Measurements from ENCODE around the gene METTL27. TPM values are rescaled to one million over a fixed set of nuclear protein-coding genes. Genes with fewer than 3 reads are reported as not detected.

Gene METTL27
- 19.9 TPM in 2 replicates for total RNA-seq (2014; rRNA removed; shearing (Covaris generic))

GRCh38 chr7:73842067-73842976, at the start of gene METTL27:
METTL27 (minus strand) TSS chr7:73842516; CDS start chr7:73842140, 376 bp downstream.

DNA sequence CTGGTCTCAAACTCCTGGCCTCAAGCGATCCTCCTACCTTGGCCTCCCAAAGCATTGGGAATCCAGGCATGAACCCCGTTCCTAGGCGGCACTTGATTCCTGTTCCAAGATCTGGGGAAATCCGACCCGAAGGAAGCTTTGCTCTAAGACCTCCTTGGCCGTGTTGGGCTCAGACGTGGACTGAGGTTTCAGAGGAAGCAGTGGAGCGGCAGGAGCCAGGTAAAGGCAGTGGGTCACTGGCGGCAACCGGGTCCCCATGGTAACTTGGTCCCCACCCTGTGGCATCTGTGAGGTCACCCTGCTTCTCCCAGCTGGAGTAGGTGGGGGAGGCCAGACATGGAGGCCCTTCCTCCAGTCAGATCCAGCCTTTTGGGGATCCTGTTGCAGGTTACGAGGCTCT, 18.5 kb upstream of the METTL27 start, which contains the start of gene TMEM270:
TMEM270 (plus strand) TSS at position 301 of the 400 bp plus-strand sequence; CDS start at position 337, 36 bp downstream.

DNA sequence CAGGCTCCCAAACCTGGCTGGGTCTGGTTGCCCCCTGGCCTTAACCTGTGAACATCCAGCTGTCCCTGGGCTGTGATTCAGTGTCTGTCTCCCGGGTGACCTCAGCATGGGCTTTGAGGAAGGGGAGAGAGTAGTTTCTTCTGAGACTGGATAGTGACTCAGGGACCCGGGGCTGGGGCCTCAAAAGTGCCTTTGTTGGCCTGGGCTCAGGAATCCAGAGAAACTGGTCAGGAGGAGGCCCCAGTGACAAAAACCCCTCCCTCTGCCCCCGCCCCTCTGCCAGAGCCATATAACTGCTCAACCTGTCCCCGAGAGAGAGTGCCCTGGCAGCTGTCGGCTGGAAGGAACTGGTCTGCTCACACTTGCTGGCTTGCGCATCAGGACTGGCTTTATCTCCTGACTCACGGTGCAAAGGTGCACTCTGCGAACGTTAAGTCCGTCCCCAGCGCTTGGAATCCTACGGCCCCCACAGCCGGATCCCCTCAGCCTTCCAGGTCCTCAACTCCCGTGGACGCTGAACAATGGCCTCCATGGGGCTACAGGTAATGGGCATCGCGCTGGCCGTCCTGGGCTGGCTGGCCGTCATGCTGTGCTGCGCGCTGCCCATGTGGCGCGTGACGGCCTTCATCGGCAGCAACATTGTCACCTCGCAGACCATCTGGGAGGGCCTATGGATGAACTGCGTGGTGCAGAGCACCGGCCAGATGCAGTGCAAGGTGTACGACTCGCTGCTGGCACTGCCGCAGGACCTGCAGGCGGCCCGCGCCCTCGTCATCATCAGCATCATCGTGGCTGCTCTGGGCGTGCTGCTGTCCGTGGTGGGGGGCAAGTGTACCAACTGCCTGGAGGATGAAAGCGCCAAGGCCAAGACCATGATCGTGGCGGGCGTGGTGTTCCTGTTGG, 11.4 kb downstream of the METTL27 start, which contains the start of gene CLDN4:
CLDN4 (plus strand) TSS at position 316 of the 903 bp plus-strand sequence; CDS start at position 522, 206 bp downstream.

Other genes starting within 250 kb of the METTL27 start
- 0.05 and 0.26 TPM in 2 replicates for gene MLXIPL, start 218.0 kb downstream of the METTL27 start, total RNA-seq (2014; rRNA removed; shearing (Covaris generic))
- 3.2 and 7.2 TPM in 2 replicates for gene VPS37D, start 174.7 kb downstream of the METTL27 start, total RNA-seq (2014; rRNA removed; shearing (Covaris generic))
- 3.1 and 3.6 TPM in 2 replicates for gene DNAJC30, start 159.1 kb downstream of the METTL27 start, total RNA-seq (2014; rRNA removed; shearing (Covaris generic))
- 105 and 106 TPM in 2 replicates for gene BUD23, start 158.9 kb downstream of the METTL27 start, total RNA-seq (2014; rRNA removed; shearing (Covaris generic))
- gene STX1A, start 122.8 kb downstream of the METTL27 start, total RNA-seq (2014; rRNA removed; shearing (Covaris generic)), result 66.5 and 72.9 TPM in 2 replicates
- gene ABHD11, start 103.7 kb downstream of the METTL27 start, total RNA-seq (2014; rRNA removed; shearing (Covaris generic)), result 35.9 and 42.6 TPM in 2 replicates
- gene CLDN3, start 72.2 kb downstream of the METTL27 start, total RNA-seq (2014; rRNA removed; shearing (Covaris generic)), result not detected in 2 replicates
- gene CLDN4, start 11.5 kb downstream of the METTL27 start, total RNA-seq (2014; rRNA removed; shearing (Covaris generic)), result 6.8 and 8.0 TPM in 2 replicates
- 0.93 TPM in 1 of 2 replicates, not detected in the other for gene TMEM270, start 18.6 kb upstream of the METTL27 start, total RNA-seq (2014; rRNA removed; shearing (Covaris generic))
- 0.04 TPM in 1 of 2 replicates, not detected in the other for gene ELN, start 185.7 kb upstream of the METTL27 start, total RNA-seq (2014; rRNA removed; shearing (Covaris generic))
- 20.7 and 20.9 TPM in 2 replicates for gene LIMK1, start 241.3 kb upstream of the METTL27 start, total RNA-seq (2014; rRNA removed; shearing (Covaris generic))

Measured in A375 (cell line).